Measurements from ENCODE around the gene FRMPD2.

FRMPD2 gene

GRCh38 chr10:48274636-48275035 lies at the start of gene FRMPD2:
TSS of gene FRMPD2 (minus strand) at chr10:48274696. CDS start at chr10:48274567, 129 bp downstream.
- H3K27me3 ChIP-seq: no peaks in the 10 kb centered on the region
- no peak within 1 kb of the TSS for H3K4me2 ChIP-seq
- TF ChIP-seq Cebpa-rat (IDR thresholded peaks at IDR 0.05): no peak
- no peak within 1 kb of the TSS for H3K9ac ChIP-seq
- no peaks in the 10 kb centered on the region for H3K36me3 ChIP-seq
- H3K4me3 ChIP-seq: no peak within 1 kb of the TSS
- H3K9me3 ChIP-seq: no peaks in the 10 kb centered on the region
- no peaks in the 10 kb centered on the region for H3K4me1 ChIP-seq
- H3K27ac ChIP-seq: no peak within 1 kb of the TSS
- H4K20me1 ChIP-seq: no peaks in the 10 kb centered on the region

- H3K9ac ChIP-seq: no peak overlapping the region
- peaks cover 93% of the 10 kb centered on the region for H4K20me1 ChIP-seq
- no peak for TF ChIP-seq Cebpa-rat (IDR thresholded peaks at IDR 0.05)
- H3K4me2 ChIP-seq: no peak overlapping the region
- H3K27me3 ChIP-seq: no peaks in the 10 kb centered on the region
- H3K27ac ChIP-seq: no peak overlapping the region
- H3K4me1 ChIP-seq: peaks cover 13% of the 10 kb centered on the region
- H3K36me3 ChIP-seq: peaks cover 16% of the 10 kb centered on the region
- no peak overlapping the region for H3K4me3 ChIP-seq
- H3K9me3 ChIP-seq: peaks cover 4% of the 10 kb centered on the region; the same call in 1 of the 2 replicates
Observed at GRCh38 chr10:48322017-48322416, 47.5 kb upstream of the FRMPD2 start.

GRCh38 chr10:48317321-48317990 lies 43.0 kb upstream of the FRMPD2 start:
- H3K9me3 ChIP-seq: no peaks in the 10 kb centered on the region
- no peaks in the 10 kb centered on the region for H3K27me3 ChIP-seq
- TF ChIP-seq Cebpa-rat (IDR thresholded peaks at IDR 0.05): no peak
- H3K36me3 ChIP-seq: peaks cover 16% of the 10 kb centered on the region
- peak overlapping the region; percentile 42 for H3K4me2 ChIP-seq
- no peak overlapping the region for H3K9ac ChIP-seq
- H3K4me3 ChIP-seq: no peak overlapping the region
- H3K4me1 ChIP-seq: peaks cover 15% of the 10 kb centered on the region
- H4K20me1 ChIP-seq: peaks cover 98% of the 10 kb centered on the region
- no peak overlapping the region for H3K27ac ChIP-seq

- Histone ChIP-seq H3K4me1 (peaks cover 23% of the 10 kb centered on the region), H3K4me2 (no peak overlapping the region), H3K27ac (no peak overlapping the region), H3K27me3 (no peaks in the 10 kb centered on the region), H3K9me3 (no peaks in the 10 kb centered on the region), H3K4me3 (no peak overlapping the region), H4K20me1 (peaks cover 98% of the 10 kb centered on the region), H3K9ac (no peak overlapping the region), H3K36me3 (peaks cover 16% of the 10 kb centered on the region)
- TF ChIP-seq Cebpa-rat (IDR thresholded peaks at IDR 0.05): no peak
Observed at GRCh38 chr10:48316236-48316635, 41.7 kb upstream of the FRMPD2 start.

- no peak overlapping the region for H3K27ac ChIP-seq
- H3K4me1 ChIP-seq: peaks cover 33% of the 10 kb centered on the region
- no peaks in the 10 kb centered on the region for H3K36me3 ChIP-seq
- H3K27me3 ChIP-seq: no peaks in the 10 kb centered on the region
- no peak overlapping the region for H3K4me2 ChIP-seq
- H4K20me1 ChIP-seq: peaks cover 98% of the 10 kb centered on the region
- H3K9me3 ChIP-seq: no peaks in the 10 kb centered on the region
- H3K4me3 ChIP-seq: no peak overlapping the region
- no peak overlapping the region for H3K9ac ChIP-seq
- no peak for TF ChIP-seq Cebpa-rat (IDR thresholded peaks at IDR 0.05)
Observed at GRCh38 chr10:48314107-48314506, 39.6 kb upstream of the FRMPD2 start.

GRCh38 chr10:48309711-48310226 lies 35.3 kb upstream of the FRMPD2 start:
- H3K9ac ChIP-seq: no peak overlapping the region
- H3K36me3 ChIP-seq: no peaks in the 10 kb centered on the region
- no peak overlapping the region for H3K27ac ChIP-seq
- H3K4me3 ChIP-seq: no peak overlapping the region
- H4K20me1 ChIP-seq: peaks cover 77% of the 10 kb centered on the region
- H3K4me1 ChIP-seq: peaks cover 39% of the 10 kb centered on the region
- no peaks in the 10 kb centered on the region for H3K27me3 ChIP-seq
- H3K4me2 ChIP-seq: no peak overlapping the region
- H3K9me3 ChIP-seq: no peaks in the 10 kb centered on the region
- no peak for TF ChIP-seq Cebpa-rat (IDR thresholded peaks at IDR 0.05)

GRCh38 chr10:48307711-48308018 lies 33.2 kb upstream of the FRMPD2 start:
- Histone ChIP-seq H4K20me1 (peaks cover 56% of the 10 kb centered on the region), H3K27ac (peak overlapping the region; percentile 87; the same call in 1 of the 2 replicates), H3K4me3 (peak overlapping the region; percentile 88), H3K9ac (peak overlapping the region; percentile 91), H3K27me3 (no peaks in the 10 kb centered on the region), H3K4me1 (peaks cover 39% of the 10 kb centered on the region), H3K4me2 (peak overlapping the region; percentile 81), H3K36me3 (no peaks in the 10 kb centered on the region), H3K9me3 (no peaks in the 10 kb centered on the region)
- no peak for TF ChIP-seq Cebpa-rat (IDR thresholded peaks at IDR 0.05)

GRCh38 chr10:48306870-48307710 lies 32.6 kb upstream of the FRMPD2 start:
- Histone ChIP-seq H3K36me3 (no peaks in the 10 kb centered on the region), H3K27ac (peak overlapping the region; percentile 87), H3K27me3 (no peaks in the 10 kb centered on the region), H3K4me2 (peak overlapping the region; percentile 81), H3K4me1 (peaks cover 35% of the 10 kb centered on the region), H3K9me3 (no peaks in the 10 kb centered on the region), H3K9ac (peak overlapping the region; percentile 91), H4K20me1 (peaks cover 50% of the 10 kb centered on the region), H3K4me3 (peak overlapping the region; percentile 88)
- no peak for TF ChIP-seq Cebpa-rat (IDR thresholded peaks at IDR 0.05)

GRCh38 chr10:48306265-48306869 lies 31.9 kb upstream of the FRMPD2 start, which contains the start of gene MAPK8:
TSS of gene MAPK8 (plus strand) at chr10:48306677. CDS start at chr10:48401661, 94,984 bp downstream.
- no peaks in the 10 kb centered on the region for H3K27me3 ChIP-seq
- H3K4me2 ChIP-seq: peak within 1 kb of the TSS; percentile 81
- H3K4me1 ChIP-seq: peaks cover 31% of the 10 kb centered on the region
- peak within 1 kb of the TSS; percentile 88 for H3K4me3 ChIP-seq
- no peak for TF ChIP-seq Cebpa-rat (IDR thresholded peaks at IDR 0.05)
- peak within 1 kb of the TSS; percentile 91 for H3K9ac ChIP-seq
- H4K20me1 ChIP-seq: peaks cover 43% of the 10 kb centered on the region
- peak within 1 kb of the TSS; percentile 87 for H3K27ac ChIP-seq
- no peaks in the 10 kb centered on the region for H3K9me3 ChIP-seq
- no peaks in the 10 kb centered on the region for H3K36me3 ChIP-seq

All from BLaER1 (cell line).